Right atrium auricular region (tissue), 2 donors: Measurements from ENCODE around the gene PHAX. TPM values are rescaled to one million over a fixed set of nuclear protein-coding genes. Genes with fewer than 3 reads are reported as not detected.
"Not testable (repeated sequence)": the region's sequence is repeated elsewhere in the genome, so short reads cannot be mapped to it uniquely, and the experiment has no call there.

ENCODE experiments used
- DNase-seq: peaks from one replicate; pipeline ENCODE4 v3.0.0-alpha.2; 2019; ENCODE audit warnings: low spot score
- H3K27ac ChIP-seq, 2 donors: fragments of 200-600 bp; sonication (generic); 1 replicate in 1 of 2; 2 replicates in 1 of 2; pipeline ENCODE4 v1.5.1; 2016 to 2019
- H3K27me3 ChIP-seq, 2 donors: fragments of 200-600 bp; sonication (generic); one replicate each; pipeline versions ENCODE4 v1.5.1 to v1.6.0; 2017 to 2019
- H3K36me3 ChIP-seq: fragments of 200-600 bp; sonication (generic); one replicate; pipeline ENCODE4 v1.5.1; 2016
- H3K4me1 ChIP-seq, 2 donors: fragments of 200-600 bp; sonication (generic); one replicate each; pipeline versions ENCODE4 v1.5.1 to v1.6.0; 2017 to 2019
- H3K4me3 ChIP-seq, 2 donors: fragments of 200-600 bp; sonication (generic); 1 replicate in 1 of 2; 2 replicates in 1 of 2; pipeline ENCODE4 v1.5.1; 2017 to 2019; ENCODE audit warnings: mild to moderate bottlenecking in 1 of 2, moderate library complexity in 1 of 2
- H3K9me3 ChIP-seq, 2 donors: fragments of 200-600 bp; sonication (generic); one replicate each; pipeline ENCODE4 v1.5.1; 2019
- total RNA-seq, 2 donors: library from RNA; depleted of rRNA; stranded (reverse); fragments of >200 nt; gene quantifications; one replicate each; pipeline ENCODE4 v1.1.0, GENCODE V29; 2016
- TF ChIP-seq, protein P1 (sequence below), 2 donors: fragments of 200-600 bp; sonication (generic); IDR thresholded peaks; one replicate each; pipeline ENCODE4 v1.5.1; 2019; ENCODE audit warnings: antibody characterized with exemption in 2 of 2

The PHAX gene
- 10 to 100 TPM; 24.4 to 30.1 TPM for total RNA-seq

GRCh38 chr5:126600631-126601511 is at the start of gene PHAX:
Gene PHAX (plus strand): TSS chr5:126600947. CDS start chr5:126600963, 16 bp downstream.
- peaks cover 8% of the 10 kb centered on the region for H3K36me3 ChIP-seq
- peak within 1 kb of the TSS; percentile 89 for H3K27ac ChIP-seq
- TF ChIP-seq, protein P1, sequence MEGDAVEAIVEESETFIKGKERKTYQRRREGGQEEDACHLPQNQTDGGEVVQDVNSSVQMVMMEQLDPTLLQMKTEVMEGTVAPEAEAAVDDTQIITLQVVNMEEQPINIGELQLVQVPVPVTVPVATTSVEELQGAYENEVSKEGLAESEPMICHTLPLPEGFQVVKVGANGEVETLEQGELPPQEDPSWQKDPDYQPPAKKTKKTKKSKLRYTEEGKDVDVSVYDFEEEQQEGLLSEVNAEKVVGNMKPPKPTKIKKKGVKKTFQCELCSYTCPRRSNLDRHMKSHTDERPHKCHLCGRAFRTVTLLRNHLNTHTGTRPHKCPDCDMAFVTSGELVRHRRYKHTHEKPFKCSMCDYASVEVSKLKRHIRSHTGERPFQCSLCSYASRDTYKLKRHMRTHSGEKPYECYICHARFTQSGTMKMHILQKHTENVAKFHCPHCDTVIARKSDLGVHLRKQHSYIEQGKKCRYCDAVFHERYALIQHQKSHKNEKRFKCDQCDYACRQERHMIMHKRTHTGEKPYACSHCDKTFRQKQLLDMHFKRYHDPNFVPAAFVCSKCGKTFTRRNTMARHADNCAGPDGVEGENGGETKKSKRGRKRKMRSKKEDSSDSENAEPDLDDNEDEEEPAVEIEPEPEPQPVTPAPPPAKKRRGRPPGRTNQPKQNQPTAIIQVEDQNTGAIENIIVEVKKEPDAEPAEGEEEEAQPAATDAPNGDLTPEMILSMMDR (IDR thresholded peaks at IDR 0.05), result peak; percentile 28 to 74
- peak; percentile 66 for DNase-seq
- H3K27me3 ChIP-seq, result no peaks in the 10 kb centered on the region
- peak within 1 kb of the TSS; percentile 92 to 94 for H3K4me3 ChIP-seq
- H3K9me3 ChIP-seq, result no peaks in the 10 kb centered on the region
- H3K4me1 ChIP-seq, result peaks cover 0 to 28% of the 10 kb centered on the region in 2 donors

DNA sequence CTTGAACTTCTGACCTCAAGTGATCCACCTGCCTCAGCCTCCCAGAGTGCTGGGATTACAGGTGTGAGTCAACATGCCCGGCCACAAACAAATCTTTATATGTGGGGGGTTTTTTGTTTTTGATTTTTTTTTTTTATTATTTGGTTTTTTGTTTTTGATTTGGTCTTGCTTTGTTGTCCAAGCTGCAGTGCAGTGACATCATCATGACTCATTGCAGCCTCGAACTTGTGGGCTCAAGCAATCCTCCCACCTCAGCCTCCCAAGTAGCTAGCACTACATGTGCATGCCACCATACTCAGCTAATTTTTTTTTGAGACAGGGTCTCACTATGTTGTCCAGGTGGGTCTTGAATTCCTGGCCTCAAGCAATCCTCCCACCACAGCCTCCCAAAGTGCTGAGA is 48.1 kb upstream of the PHAX start:
- DNase-seq, result no peak
- H3K36me3 ChIP-seq, result peaks cover 49% of the 10 kb centered on the region

GRCh38 chr5:126555101-126555500 is 45.6 kb upstream of the PHAX start:
- not testable (repeated sequence) for H3K9me3 ChIP-seq, H3K27me3 ChIP-seq, H3K27ac ChIP-seq, H3K4me1 ChIP-seq, H3K4me3 ChIP-seq, DNase-seq
- peaks cover 48% of the 10 kb centered on the region for H3K36me3 ChIP-seq

More for the DNA sequence above, 48.1 kb upstream of the PHAX start:
- H3K4me3 ChIP-seq, result no peak overlapping the region
- H3K4me1 ChIP-seq, result no peaks in the 10 kb centered on the region
- no peak overlapping the region for H3K27ac ChIP-seq
- no peaks in the 10 kb centered on the region for H3K9me3 ChIP-seq
- H3K27me3 ChIP-seq, result no peaks in the 10 kb centered on the region
- TF ChIP-seq, protein P1 (IDR thresholded peaks at IDR 0.05), result no peak

GRCh38 chr5:126561908-126562307 is 38.8 kb upstream of the PHAX start:
- Histone ChIP-seq H3K36me3 (peaks cover 17% of the 10 kb centered on the region), H3K27me3 (no peaks in the 10 kb centered on the region), H3K27ac (no peak overlapping the region), H3K4me1 (no peaks in the 10 kb centered on the region), H3K9me3 (no peaks in the 10 kb centered on the region), H3K4me3 (no peak overlapping the region)
- TF ChIP-seq, protein P1 (IDR thresholded peaks at IDR 0.05), result no peak
- no peak for DNase-seq

DNA sequence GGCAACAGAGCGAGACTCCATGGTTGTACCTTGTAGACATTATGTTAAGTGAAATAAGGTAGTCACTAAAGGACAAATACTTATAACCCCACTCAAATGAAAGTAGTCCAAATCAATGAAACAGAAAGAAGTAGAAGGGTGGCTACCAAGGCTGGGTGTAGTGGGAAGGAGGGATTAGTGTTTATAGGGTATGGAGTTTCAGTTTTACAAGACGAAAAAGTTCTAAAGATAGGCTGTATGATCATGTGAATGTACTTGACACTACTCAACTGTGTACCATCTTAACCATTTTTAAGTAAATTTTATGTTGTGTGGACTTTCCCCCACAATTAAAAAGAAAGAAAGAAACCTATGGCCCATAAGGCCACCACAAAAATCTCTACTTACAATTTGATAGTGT is 37.9 kb upstream of the PHAX start:
- H3K9me3 ChIP-seq, result no peaks in the 10 kb centered on the region
- H3K27me3 ChIP-seq, result no peaks in the 10 kb centered on the region
- H3K27ac ChIP-seq, result no peak overlapping the region
- H3K4me1 ChIP-seq, result no peaks in the 10 kb centered on the region
- TF ChIP-seq, protein P1 (IDR thresholded peaks at IDR 0.05), result no peak
- DNase-seq, result no peak
- no peak overlapping the region for H3K4me3 ChIP-seq
- peaks cover 17% of the 10 kb centered on the region for H3K36me3 ChIP-seq

- Histone ChIP-seq H3K27me3 (no peaks in the 10 kb centered on the region), H3K36me3 (peaks cover 24% of the 10 kb centered on the region), H3K27ac (no peak overlapping the region), H3K4me1 (no peaks in the 10 kb centered on the region), H3K4me3 (no peak overlapping the region), H3K9me3 (no peaks in the 10 kb centered on the region)
- TF ChIP-seq, protein P1 (IDR thresholded peaks at IDR 0.05), result no peak
- DNase-seq, result no peak
These were observed 32.5 kb upstream of the PHAX start for GRCh38 chr5:126568206-126568755.
